Neural cell (in vitro differentiated cells): Measurements from ENCODE around the gene MAPK4. TPM values are rescaled to one million over a fixed set of nuclear protein-coding genes. Genes with fewer than 3 reads are reported as not detected.

Source experiments
- H2AFZ ChIP-seq: fragments of 200-600, 300-800 bp; sonication (generic), shearing (Covaris generic); 2 replicates; pipeline ENCODE4 v1.6.0; 2014; ENCODE audit warnings: low read depth, mild to moderate bottlenecking, antibody characterized with exemption, low read length, moderate library complexity
- H3F3A ChIP-seq: fragments of 200-600 bp; shearing (Covaris generic); 2 replicates; pipeline ENCODE4 v1.6.1; 2016; ENCODE audit warnings: mild to moderate bottlenecking, moderate library complexity, mixed read lengths, antibody characterized with exemption, low read length; ENCODE audit not compliant: insufficient read depth, poor library complexity, severe bottlenecking
- H3K27ac ChIP-seq: fragments of 200-600, 300-800 bp; sonication (generic), shearing (Covaris generic); 2 replicates; pipeline ENCODE4 v1.5.1; 2014; ENCODE audit warnings: mild to moderate bottlenecking, low read length, moderate library complexity
- H3K27me3 ChIP-seq: fragments of 300-800, 200-600 bp; sonication (generic), shearing (Covaris generic); 2 replicates; pipeline ENCODE4 v1.6.0; 2014; ENCODE audit warnings: mild to moderate bottlenecking, low read depth, low read length, moderate library complexity; ENCODE audit not compliant: insufficient read depth
- H3K36me3 ChIP-seq: fragments of 300-800, 200-600 bp; sonication (generic), shearing (Covaris generic); 2 replicates; pipeline ENCODE4 v1.5.1; 2014; ENCODE audit warnings: mild to moderate bottlenecking, antibody characterized with exemption, low read length, moderate library complexity; ENCODE audit not compliant: insufficient read depth
- H3K4me2 ChIP-seq: fragments of 300-800, 200-600 bp; sonication (generic), shearing (Covaris generic); 2 replicates; pipeline ENCODE4 v1.6.0; 2014; ENCODE audit warnings: mild to moderate bottlenecking, low read length
- H3K4me3 ChIP-seq: fragments of 300-800, 200-600 bp; sonication (generic), shearing (Covaris generic); 2 replicates; pipeline ENCODE4 v1.5.1; 2014; ENCODE audit warnings: mild to moderate bottlenecking, low read length, moderate library complexity
- H3K79me2 ChIP-seq: fragments of 200-600 bp; shearing (Covaris generic); replicated peaks from 2 replicates; pipeline ENCODE4 v1.6.0; 2014; ENCODE audit warnings: mild to moderate bottlenecking, low read length, moderate library complexity; ENCODE audit not compliant: insufficient read depth
- H3K9ac ChIP-seq: fragments of 300-800, 200-600 bp; sonication (generic), shearing (Covaris generic); 2 replicates; pipeline ENCODE4 v1.6.1; 2016; ENCODE audit warnings: mild to moderate bottlenecking, low read length, mixed read lengths
- H3K9me2 ChIP-seq: fragments of 200-600 bp; shearing (Covaris generic); 2 replicates; pipeline ENCODE4 v1.6.1; 2016; ENCODE audit warnings: mild to moderate bottlenecking, low read length, mixed read lengths; ENCODE audit not compliant: insufficient read depth
- H3K9me3 ChIP-seq: fragments of 200-600, 300-800 bp; sonication (generic), shearing (Covaris generic); 2 replicates; pipeline ENCODE4 v1.6.1; 2016; ENCODE audit warnings: mild to moderate bottlenecking, mixed run types, low read length, moderate library complexity, mixed read lengths
- H4K20me1 ChIP-seq: fragments of 200-600 bp; shearing (Covaris generic); 2 replicates; pipeline ENCODE4 v1.6.1; 2016; ENCODE audit warnings: mild to moderate bottlenecking, mixed run types; ENCODE audit not compliant: insufficient read depth
- EP300 ChIP-seq: fragments of 450-650 bp; conservative IDR thresholded peaks from 2 replicates; pipeline ENCODE4 v1.6.1; 2014; ENCODE audit warnings: antibody characterized with exemption, mild to moderate bottlenecking, moderate library complexity; ENCODE audit not compliant: poor library complexity, severe bottlenecking
- EZH2 ChIP-seq: fragments of 200-600, 300-800 bp; shearing (Covaris generic), sonication (generic); IDR thresholded peaks from 2 replicates; pipeline ENCODE4 v1.6.1; 2014; ENCODE audit warnings: antibody characterized with exemption, low read length, borderline replicate concordance, mild to moderate bottlenecking; ENCODE audit not compliant: insufficient read depth, poor library complexity, severe bottlenecking
- MXI1 ChIP-seq: fragments of 450-650 bp; conservative IDR thresholded peaks from 2 replicates; pipeline ENCODE4 v1.6.1; 2014; ENCODE audit warnings: antibody characterized with exemption, mild to moderate bottlenecking; ENCODE audit not compliant: poor library complexity, severe bottlenecking
- POLR2AphosphoS5 ChIP-seq: IDR thresholded peaks from 2 replicates; pipeline ENCODE4 v1.6.1; 2012
- SMC3 ChIP-seq: fragments of 450-650 bp; conservative IDR thresholded peaks from 2 replicates; pipeline ENCODE4 v1.6.1; 2014; ENCODE audit warnings: antibody characterized with exemption, mild to moderate bottlenecking, moderate library complexity; ENCODE audit not compliant: poor library complexity
- TAF1 ChIP-seq: IDR thresholded peaks from 2 replicates; pipeline ENCODE4 v1.6.1; 2012; ENCODE audit warnings: low read depth
- polyA plus RNA-seq: library from polyadenylated mRNA; depleted of rRNA; stranded (reverse); fragments of >200 nt; gene quantifications from 2 replicates; pipeline ENCODE4 v1.2.3, GENCODE V29; 2014
- TF ChIP-seq, protein P1 (sequence below): fragments of 450-650 bp; IDR thresholded peaks from 2 replicates; pipeline ENCODE4 v1.5.1; 2014; ENCODE audit warnings: antibody characterized with exemption, mild to moderate bottlenecking, moderate library complexity; ENCODE audit not compliant: poor library complexity, severe bottlenecking
- TF ChIP-seq, protein P2 (sequence below): IDR thresholded peaks from 2 replicates; pipeline ENCODE4 v1.6.1; 2012; ENCODE audit warnings: borderline replicate concordance

MAPK4 gene
- polyA plus RNA-seq, 1 donor from 2014 or later, result 12.7 TPM

DNA sequence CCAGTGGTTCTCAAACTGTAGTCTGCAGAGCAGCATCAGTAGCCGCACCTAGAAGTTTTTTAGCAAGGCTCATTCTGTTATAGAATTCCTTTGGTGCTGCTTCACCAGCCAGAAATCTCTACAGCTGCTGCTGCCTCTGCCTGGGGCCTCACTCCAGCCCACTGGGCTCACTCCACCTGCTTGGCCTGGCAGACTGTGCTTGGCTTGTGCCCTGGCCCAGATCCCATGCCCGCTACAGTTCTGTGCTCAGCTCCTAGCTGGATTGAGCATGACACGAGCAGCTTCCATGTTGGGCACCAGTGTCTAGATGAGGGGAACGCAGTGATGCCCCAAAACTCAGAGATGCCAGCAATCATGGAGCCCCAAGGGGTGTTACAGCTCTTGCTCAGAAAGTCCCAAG, 22.6 kb downstream of the MAPK4 start:
- Histone ChIP-seq H3K79me2 (no peaks in the 10 kb centered on the region), H3K4me2 (no peak overlapping the region), H2AFZ (no peak overlapping the region), H3K4me3 (no peak overlapping the region), H3K27ac (no peak overlapping the region), H3F3A (no peaks in the 10 kb centered on the region), H3K36me3 (no peaks in the 10 kb centered on the region), H3K9me2 (no peaks in the 10 kb centered on the region), H3K27me3 (no peaks in the 10 kb centered on the region), H4K20me1 (no peaks in the 10 kb centered on the region), H3K9me3 (no peaks in the 10 kb centered on the region), H3K9ac (no peak overlapping the region)
- TF ChIP-seq, protein P1, sequence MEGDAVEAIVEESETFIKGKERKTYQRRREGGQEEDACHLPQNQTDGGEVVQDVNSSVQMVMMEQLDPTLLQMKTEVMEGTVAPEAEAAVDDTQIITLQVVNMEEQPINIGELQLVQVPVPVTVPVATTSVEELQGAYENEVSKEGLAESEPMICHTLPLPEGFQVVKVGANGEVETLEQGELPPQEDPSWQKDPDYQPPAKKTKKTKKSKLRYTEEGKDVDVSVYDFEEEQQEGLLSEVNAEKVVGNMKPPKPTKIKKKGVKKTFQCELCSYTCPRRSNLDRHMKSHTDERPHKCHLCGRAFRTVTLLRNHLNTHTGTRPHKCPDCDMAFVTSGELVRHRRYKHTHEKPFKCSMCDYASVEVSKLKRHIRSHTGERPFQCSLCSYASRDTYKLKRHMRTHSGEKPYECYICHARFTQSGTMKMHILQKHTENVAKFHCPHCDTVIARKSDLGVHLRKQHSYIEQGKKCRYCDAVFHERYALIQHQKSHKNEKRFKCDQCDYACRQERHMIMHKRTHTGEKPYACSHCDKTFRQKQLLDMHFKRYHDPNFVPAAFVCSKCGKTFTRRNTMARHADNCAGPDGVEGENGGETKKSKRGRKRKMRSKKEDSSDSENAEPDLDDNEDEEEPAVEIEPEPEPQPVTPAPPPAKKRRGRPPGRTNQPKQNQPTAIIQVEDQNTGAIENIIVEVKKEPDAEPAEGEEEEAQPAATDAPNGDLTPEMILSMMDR, result no peak
- TF ChIP-seq EZH2 (no peak), POLR2AphosphoS5 (no peak), MXI1 (no peak), TAF1 (no peak), EP300 (no peak)
- TF ChIP-seq, protein P2, sequence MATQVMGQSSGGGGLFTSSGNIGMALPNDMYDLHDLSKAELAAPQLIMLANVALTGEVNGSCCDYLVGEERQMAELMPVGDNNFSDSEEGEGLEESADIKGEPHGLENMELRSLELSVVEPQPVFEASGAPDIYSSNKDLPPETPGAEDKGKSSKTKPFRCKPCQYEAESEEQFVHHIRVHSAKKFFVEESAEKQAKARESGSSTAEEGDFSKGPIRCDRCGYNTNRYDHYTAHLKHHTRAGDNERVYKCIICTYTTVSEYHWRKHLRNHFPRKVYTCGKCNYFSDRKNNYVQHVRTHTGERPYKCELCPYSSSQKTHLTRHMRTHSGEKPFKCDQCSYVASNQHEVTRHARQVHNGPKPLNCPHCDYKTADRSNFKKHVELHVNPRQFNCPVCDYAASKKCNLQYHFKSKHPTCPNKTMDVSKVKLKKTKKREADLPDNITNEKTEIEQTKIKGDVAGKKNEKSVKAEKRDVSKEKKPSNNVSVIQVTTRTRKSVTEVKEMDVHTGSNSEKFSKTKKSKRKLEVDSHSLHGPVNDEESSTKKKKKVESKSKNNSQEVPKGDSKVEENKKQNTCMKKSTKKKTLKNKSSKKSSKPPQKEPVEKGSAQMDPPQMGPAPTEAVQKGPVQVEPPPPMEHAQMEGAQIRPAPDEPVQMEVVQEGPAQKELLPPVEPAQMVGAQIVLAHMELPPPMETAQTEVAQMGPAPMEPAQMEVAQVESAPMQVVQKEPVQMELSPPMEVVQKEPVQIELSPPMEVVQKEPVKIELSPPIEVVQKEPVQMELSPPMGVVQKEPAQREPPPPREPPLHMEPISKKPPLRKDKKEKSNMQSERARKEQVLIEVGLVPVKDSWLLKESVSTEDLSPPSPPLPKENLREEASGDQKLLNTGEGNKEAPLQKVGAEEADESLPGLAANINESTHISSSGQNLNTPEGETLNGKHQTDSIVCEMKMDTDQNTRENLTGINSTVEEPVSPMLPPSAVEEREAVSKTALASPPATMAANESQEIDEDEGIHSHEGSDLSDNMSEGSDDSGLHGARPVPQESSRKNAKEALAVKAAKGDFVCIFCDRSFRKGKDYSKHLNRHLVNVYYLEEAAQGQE, result no peak

DNA sequence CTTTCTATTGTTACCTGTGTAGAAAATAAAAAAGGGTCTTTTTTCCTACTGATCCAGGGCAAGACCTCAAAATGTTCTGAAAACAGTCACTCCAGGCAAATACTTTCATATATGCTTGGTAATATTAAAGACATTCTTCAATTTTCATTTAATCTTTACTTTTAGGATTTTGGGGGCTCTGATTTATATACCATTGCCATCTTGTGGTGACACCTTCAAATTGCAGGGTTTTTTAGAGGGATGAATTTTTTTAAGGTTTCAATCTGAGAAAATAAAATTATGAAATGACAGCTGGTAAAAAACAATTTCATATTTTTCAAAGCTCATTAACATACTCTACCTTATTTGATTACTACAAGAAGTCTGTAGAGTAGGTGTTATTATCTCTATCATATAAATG, 26.8 kb downstream of the MAPK4 start:
- no peaks in the 10 kb centered on the region for H4K20me1 ChIP-seq
- H3K36me3 ChIP-seq, result no peaks in the 10 kb centered on the region
- no peaks in the 10 kb centered on the region for H3K79me2 ChIP-seq
- no peaks in the 10 kb centered on the region for H3K27me3 ChIP-seq
- no peaks in the 10 kb centered on the region for H3K9me3 ChIP-seq
- no peaks in the 10 kb centered on the region for H3F3A ChIP-seq
- no peak overlapping the region for H3K9ac ChIP-seq
- no peak overlapping the region for H2AFZ ChIP-seq
- H3K4me2 ChIP-seq, result no peak overlapping the region
- no peak for TF ChIP-seq SMC3
- TF ChIP-seq, protein P1, result peak; percentile 25
- no peaks in the 10 kb centered on the region for H3K9me2 ChIP-seq
- H3K4me3 ChIP-seq, result no peak overlapping the region
- no peak overlapping the region for H3K27ac ChIP-seq
